Activated CD4-positive, alpha-beta T cell treated with anti-CD3 and anti-CD28 coated beads for 24 hours (primary cell): ENCODE results near the gene FANCM.

Experiments
- DNase-seq, 2 donors: peaks; one replicate each; pipeline ENCODE4 v3.0.0-alpha.2; 2020; ENCODE audit warnings: low read depth in 2 of 2

The FANCM gene, protein sequence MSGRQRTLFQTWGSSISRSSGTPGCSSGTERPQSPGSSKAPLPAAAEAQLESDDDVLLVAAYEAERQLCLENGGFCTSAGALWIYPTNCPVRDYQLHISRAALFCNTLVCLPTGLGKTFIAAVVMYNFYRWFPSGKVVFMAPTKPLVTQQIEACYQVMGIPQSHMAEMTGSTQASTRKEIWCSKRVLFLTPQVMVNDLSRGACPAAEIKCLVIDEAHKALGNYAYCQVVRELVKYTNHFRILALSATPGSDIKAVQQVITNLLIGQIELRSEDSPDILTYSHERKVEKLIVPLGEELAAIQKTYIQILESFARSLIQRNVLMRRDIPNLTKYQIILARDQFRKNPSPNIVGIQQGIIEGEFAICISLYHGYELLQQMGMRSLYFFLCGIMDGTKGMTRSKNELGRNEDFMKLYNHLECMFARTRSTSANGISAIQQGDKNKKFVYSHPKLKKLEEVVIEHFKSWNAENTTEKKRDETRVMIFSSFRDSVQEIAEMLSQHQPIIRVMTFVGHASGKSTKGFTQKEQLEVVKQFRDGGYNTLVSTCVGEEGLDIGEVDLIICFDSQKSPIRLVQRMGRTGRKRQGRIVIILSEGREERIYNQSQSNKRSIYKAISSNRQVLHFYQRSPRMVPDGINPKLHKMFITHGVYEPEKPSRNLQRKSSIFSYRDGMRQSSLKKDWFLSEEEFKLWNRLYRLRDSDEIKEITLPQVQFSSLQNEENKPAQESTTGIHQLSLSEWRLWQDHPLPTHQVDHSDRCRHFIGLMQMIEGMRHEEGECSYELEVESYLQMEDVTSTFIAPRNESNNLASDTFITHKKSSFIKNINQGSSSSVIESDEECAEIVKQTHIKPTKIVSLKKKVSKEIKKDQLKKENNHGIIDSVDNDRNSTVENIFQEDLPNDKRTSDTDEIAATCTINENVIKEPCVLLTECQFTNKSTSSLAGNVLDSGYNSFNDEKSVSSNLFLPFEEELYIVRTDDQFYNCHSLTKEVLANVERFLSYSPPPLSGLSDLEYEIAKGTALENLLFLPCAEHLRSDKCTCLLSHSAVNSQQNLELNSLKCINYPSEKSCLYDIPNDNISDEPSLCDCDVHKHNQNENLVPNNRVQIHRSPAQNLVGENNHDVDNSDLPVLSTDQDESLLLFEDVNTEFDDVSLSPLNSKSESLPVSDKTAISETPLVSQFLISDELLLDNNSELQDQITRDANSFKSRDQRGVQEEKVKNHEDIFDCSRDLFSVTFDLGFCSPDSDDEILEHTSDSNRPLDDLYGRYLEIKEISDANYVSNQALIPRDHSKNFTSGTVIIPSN (N-terminal part only)

DNA sequence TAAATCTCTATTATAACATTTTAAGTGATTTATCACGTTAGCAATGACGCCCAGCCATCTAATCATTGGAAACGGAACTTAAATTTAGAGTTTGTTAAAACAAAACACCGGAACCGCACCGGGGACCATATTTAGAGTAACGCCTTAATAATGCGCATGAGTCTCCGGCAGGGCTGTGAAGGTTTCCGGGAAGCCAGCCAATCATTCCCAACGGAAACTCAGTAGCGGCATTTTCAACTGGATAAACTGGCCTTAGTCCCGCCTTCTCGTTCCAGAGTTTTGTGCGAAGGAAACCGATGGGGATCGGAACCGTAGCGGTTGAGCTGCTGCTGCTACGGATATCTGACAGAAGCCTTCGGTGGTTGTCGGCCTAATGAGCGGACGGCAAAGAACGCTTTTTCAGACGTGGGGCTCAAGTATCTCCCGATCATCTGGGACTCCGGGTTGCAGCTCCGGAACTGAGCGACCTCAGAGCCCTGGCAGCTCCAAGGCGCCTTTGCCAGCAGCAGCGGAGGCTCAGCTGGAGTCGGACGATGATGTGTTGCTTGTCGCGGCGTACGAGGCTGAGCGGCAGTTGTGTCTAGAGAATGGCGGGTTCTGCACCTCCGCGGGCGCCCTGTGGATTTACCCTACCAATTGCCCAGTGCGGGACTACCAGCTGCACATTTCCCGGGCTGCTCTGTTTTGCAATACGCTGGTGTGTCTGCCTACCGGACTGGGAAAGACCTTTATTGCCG, at the start of gene FANCM:
Gene FANCM, plus strand, starts transcription at position 272 of the 737 bp plus-strand sequence. Its CDS starts 102 bp downstream, at position 374.
- DNase-seq, result peak; percentile 68 to 79

DNA sequence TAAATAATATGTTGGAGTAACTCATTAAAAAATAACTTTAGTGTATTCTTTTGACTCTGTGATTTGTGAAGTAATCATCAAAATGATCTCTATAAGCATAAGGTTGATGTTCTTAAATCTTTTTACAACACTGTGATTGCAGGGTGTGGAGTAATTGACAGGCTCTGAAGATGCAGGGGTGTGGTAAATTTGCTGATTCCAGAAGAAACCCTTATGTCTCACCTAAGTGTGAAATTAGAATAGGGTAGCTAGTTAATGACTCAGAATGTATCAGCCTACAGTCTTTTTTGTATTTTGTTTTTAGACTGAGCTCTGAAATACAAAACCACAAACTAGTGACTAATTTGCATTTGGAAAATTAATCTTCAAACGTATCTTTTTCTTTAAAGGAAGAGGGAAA, 45.9 kb upstream of the FANCM start:
- peak in 1 of 2 donors; percentile 26 for DNase-seq

DNA sequence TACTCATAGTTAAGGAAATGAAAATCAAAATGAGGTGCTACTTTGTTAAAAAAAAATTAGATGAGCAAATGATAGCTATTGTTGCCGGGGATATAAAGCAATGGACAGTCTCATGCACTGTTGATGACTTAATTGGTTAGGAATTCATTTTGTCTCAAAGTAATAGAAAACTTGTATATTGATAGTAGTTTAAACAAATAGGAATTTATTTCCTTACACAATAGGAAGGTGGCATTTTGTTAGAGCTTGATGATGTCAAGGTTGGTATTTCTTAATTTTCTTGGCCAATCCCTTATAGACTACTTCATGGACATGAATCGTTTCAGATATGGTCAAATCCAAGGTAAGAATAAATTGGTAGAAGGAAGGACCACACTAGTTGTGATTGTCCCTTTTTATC, 44.0 kb upstream of the FANCM start:
- DNase-seq, result no peak

- DNase-seq, result no peak
Measured at GRCh38 chr14:45094275-45094674, 41.5 kb upstream of the FANCM start.

GRCh38 chr14:45095143-45095542, 40.6 kb upstream of the FANCM start:
- no peak for DNase-seq

DNA sequence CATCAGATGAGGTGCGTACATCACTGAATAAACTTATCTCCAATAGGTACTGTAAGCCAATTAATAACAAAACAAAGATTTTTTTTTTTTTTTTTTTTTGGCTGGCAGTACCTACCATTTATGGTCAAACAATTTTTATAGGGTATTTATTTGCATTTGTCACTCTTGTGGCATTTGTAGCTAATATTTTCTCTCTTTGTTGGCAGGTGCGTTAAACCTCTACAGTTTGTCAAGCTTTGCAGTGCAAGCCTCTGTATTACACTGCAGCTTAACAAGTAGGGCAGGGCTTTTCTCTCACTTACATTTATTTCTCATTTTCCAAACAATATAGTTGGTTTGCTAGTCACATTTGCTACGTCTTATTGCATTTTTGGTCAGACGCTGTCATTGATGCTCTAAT, 39.5 kb upstream of the FANCM start:
- DNase-seq, result no peak

GRCh38 chr14:45103806-45104205, 31.9 kb upstream of the FANCM start:
- no peak for DNase-seq

DNA sequence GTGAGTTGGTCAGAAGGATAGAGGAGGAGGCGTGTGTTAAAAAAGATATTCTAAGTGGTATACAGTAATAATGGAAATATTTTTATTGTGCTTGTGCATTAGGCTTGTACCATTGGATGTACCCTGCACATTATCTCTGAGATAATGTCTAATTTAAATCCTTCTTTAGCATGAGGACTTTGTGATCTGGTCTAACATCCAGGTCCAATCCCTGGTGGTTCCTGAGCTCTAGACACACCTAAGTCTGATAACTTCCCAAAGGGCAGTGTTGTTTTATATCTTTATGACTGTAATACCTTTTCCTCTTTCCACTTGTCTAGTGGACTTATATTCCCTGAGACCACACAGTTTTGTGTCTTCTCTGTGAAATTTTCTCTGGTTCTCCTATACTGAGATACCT, 31.2 kb upstream of the FANCM start:
- no peak for DNase-seq

DNA sequence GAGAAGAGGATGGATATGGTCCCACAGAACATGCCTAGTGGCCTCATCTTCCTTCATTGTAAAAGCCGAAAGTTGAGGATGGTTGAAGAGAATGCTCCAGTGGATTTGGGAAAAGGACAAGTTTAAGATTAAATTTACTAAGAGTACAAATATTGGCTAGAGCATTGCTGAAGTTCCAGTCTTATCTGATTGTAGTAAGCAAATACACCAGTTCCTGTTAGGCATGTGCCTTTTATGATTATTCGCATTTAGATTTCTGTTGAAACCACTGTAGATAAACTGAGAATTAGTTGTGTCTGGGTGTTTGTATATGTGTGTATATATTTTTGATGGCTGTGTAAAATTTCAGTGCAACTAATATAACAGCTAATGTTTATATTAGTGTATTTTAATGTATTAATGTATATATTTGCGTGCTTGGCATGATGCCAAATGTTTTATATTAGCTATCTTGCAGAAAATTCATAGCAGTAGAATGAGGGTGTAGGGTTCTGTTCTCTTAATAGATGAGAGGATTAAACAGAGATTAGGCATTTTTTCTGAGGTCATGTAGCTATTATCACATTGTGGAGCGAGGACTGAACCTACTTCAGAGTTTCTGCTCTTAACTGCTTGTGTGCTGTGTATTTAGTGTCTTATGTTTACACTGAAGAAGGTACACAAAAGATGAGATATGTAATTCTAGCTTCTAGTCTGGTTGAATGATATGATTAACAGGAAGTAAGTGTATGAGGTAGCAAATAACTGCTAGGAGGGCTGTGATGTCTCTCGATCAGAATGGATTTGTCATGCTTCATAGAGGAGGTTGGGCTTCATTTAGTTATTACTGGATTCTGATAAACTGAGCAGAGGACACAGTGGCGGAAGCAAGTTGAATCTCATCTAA, 22.6 kb upstream of the FANCM start:
- no peak for DNase-seq

- DNase-seq, result no peak
Measured at GRCh38 chr14:45114327-45114726, 21.4 kb upstream of the FANCM start.

DNA sequence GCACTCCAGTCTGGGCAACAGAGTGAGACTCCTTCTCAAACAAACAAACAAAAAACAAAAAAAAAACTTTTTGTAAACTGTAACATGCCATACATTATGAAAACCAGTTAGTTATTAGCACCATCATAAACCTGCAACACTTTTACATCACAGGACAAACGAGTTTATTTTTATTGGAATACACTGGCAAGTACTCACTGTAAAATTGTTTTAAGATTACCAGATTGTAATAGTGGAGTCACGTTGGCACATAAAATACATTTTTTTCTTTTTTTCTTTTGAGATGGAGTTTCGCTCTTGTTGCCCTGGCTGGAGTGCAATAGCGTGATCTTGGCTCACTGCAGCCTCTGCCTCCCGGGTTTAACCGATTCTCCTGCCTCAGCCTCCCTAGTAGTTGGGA, 17.1 kb upstream of the FANCM start:
- no peak for DNase-seq

- no peak for DNase-seq
Measured at GRCh38 chr14:45120096-45120495, 15.6 kb upstream of the FANCM start.

- DNase-seq, result no peak
Measured at GRCh38 chr14:45123271-45123670, 12.5 kb upstream of the FANCM start.

DNA sequence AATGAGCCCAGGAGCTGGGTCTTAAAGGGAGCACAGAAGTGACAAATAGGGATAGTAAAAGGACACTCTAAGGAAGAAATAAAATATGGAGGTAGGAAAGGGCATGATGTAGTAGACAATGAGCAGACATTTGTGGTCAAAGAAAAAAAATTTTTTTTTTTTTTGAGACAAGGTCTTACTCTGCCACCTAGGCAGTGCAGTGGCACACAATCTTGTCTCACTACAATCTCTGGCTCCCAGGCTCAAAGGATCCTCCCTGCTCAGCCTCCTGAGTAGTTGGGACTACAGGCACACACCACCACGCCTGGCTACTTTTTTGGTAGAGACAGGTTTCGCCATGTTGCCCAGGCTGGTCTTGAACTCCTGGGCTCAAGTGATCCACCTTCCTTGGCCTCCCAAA, 10.0 kb upstream of the FANCM start:
- no peak for DNase-seq

GRCh38 chr14:45128963-45129629, 6.6 kb upstream of the FANCM start:
- no peak for DNase-seq

- DNase-seq, result no peak
Measured at GRCh38 chr14:45133683-45134050, 2.1 kb upstream of the FANCM start.

- peak; percentile 83 to 89 for DNase-seq
Measured at GRCh38 chr14:45134051-45134958, 1.4 kb upstream of the FANCM start, which contains the start of gene FKBP3. Gene FKBP3, minus strand, starts transcription at chr14:45134481. Its CDS starts 25 bp downstream, at chr14:45134456.

DNA sequence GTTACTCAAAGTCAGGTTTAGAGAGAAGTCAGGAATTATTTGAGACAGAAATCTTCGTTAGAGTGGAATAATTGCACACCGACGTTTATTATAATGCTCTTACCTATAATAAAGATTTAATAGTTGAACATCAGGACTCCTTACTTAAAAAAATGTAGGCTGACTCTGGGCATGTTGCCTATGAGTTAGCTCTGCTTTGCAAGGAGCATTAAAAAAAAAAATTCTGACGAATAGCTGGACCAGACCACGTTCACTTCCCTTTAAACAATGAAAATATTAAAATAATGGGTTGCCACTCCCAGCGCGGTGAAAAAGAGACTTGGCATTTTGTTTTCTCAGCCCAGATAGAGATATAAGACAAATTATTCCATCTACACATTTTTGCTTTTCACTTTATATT, 574 bp upstream of the FANCM start:
- no peak for DNase-seq

DNA sequence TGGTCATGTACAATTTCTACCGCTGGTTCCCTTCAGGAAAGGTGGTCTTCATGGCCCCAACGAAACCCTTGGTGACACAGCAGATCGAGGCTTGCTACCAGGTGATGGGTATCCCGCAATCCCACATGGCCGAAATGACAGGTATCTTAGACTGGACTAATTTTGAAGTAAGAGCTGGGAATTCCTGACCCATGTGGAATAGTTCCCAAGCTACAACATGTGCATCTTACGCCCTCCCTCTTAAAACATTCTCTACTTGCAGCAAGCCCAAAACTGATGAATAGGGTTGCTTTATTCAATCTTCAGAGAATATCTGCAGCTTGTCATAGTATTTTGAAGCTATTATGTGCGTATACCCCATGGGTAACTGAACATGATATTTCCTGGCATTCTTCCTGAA, 669 bp downstream of the FANCM start:
- no peak for DNase-seq
